Glutamatergic neuron (in vitro differentiated cells): ENCODE results near the gene CABLES2. TPM values are rescaled to one million over a fixed set of nuclear protein-coding genes. Genes with fewer than 3 reads are reported as not detected.
A peak's percentile ranks its signal among the peaks of the same experiment; 100 is the strongest.

Source experiments
- DNase-seq: peaks from one replicate; pipeline ENCODE4 v3.0.0; 2022
- H3K27ac Mint-ChIP-seq: one replicate; pipeline ENCODE4 v1.8.0; 2020; ENCODE audit warnings: mild to moderate bottlenecking, mixed read lengths, inconsistent platforms; ENCODE audit not compliant: unreplicated experiment
- H3K27me3 Mint-ChIP-seq: one replicate; pipeline ENCODE4 v1.8.0; 2020; ENCODE audit warnings: mild to moderate bottlenecking, moderate library complexity, mixed read lengths, inconsistent platforms; ENCODE audit not compliant: unreplicated experiment
- H3K36me3 Mint-ChIP-seq: one replicate; pipeline ENCODE4 v1.8.0; 2020; ENCODE audit warnings: mild to moderate bottlenecking, mixed read lengths, inconsistent platforms; ENCODE audit not compliant: unreplicated experiment
- H3K4me1 Mint-ChIP-seq: one replicate; pipeline ENCODE4 v1.8.0; 2020; ENCODE audit warnings: mild to moderate bottlenecking, low read depth, mixed read lengths, inconsistent platforms; ENCODE audit not compliant: unreplicated experiment
- H3K4me3 Mint-ChIP-seq: one replicate; pipeline ENCODE4 v1.8.0; 2020; ENCODE audit warnings: mild to moderate bottlenecking, mixed read lengths, inconsistent platforms; ENCODE audit not compliant: unreplicated experiment
- H3K9me3 Mint-ChIP-seq: one replicate; pipeline ENCODE4 v1.8.0; 2020; ENCODE audit warnings: mild to moderate bottlenecking, moderate library complexity, mixed read lengths, inconsistent platforms; ENCODE audit not compliant: unreplicated experiment
- total RNA-seq: library from RNA; stranded (reverse); fragmentation: NEBNext Ultra II Directional; extraction: Animal tissue kit (Norgen Biotek cat#: 25700); gene quantifications from one replicate; pipeline ENCODE4 v1.2.1, GENCODE V29; 2021; ENCODE audit not compliant: unreplicated experiment
- TF ChIP-seq, protein P1 (sequence below): fragments of 200-600 bp; sonication (generic); IDR thresholded peaks from one replicate; pipeline ENCODE4 v1.5.0; 2021; ENCODE audit not compliant: partially characterized antibody, unreplicated experiment

CABLES2 gene
- total RNA-seq, 1 donor from 2014 or later, result 25.3 TPM

DNA sequence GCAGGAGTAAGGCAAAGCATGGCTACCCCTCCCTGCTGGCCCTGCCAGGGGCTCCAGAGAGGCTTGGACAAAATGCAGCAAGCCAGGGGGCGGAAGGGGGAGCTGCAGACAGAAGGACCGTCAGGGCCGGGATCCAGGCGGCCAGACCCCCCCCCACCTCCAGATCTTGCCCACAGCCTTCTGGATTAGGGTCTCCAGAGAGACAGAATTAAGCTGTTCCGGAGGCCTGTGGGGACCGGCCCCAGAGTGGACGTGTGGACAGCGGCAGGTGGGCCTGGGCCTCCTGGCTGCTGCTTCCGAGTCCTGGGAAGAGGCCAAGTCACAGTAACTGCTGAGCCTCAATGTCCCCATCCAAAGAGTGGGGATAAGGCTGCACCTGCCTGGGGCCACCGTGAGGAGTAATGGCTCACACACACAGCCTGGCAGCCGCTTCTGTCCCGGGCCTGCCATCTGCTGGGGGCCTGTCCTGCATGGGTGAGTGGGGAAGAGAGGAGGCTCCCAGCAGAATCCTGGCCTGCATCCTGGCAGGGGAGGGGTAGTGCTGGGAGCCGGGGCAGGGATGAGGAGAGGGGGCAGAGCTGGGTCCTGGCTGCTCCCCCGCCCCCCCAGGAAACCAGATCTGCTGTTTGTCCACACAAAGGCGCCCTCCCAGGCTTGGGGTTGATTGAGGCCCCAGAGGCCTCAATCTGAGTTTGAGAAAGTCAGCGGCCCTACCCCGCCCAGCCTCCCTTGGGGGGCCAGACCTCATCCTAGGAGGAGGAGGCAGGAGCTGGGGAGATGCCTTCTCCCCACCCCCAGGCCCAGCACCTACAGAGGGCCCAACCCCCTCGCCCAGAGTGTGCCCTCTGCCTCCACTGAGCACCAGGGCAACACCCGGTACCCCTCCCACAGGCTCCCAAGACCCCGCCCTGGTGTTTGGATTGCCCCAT, 43.8 kb downstream of the CABLES2 start:
- DNase-seq, result peak; percentile 45
- TF ChIP-seq, protein P1, sequence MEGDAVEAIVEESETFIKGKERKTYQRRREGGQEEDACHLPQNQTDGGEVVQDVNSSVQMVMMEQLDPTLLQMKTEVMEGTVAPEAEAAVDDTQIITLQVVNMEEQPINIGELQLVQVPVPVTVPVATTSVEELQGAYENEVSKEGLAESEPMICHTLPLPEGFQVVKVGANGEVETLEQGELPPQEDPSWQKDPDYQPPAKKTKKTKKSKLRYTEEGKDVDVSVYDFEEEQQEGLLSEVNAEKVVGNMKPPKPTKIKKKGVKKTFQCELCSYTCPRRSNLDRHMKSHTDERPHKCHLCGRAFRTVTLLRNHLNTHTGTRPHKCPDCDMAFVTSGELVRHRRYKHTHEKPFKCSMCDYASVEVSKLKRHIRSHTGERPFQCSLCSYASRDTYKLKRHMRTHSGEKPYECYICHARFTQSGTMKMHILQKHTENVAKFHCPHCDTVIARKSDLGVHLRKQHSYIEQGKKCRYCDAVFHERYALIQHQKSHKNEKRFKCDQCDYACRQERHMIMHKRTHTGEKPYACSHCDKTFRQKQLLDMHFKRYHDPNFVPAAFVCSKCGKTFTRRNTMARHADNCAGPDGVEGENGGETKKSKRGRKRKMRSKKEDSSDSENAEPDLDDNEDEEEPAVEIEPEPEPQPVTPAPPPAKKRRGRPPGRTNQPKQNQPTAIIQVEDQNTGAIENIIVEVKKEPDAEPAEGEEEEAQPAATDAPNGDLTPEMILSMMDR, result no peak
- H3K36me3 Mint-ChIP-seq, result no peaks in the 10 kb centered on the region
- peaks cover 4% of the 10 kb centered on the region for H3K9me3 Mint-ChIP-seq
- peaks cover 4% of the 10 kb centered on the region for H3K27me3 Mint-ChIP-seq
- H3K4me1 Mint-ChIP-seq, result peaks cover 7% of the 10 kb centered on the region
- H3K4me3 Mint-ChIP-seq, result peak overlapping the region; percentile 75
- H3K27ac Mint-ChIP-seq, result peak overlapping the region; percentile 82

DNA sequence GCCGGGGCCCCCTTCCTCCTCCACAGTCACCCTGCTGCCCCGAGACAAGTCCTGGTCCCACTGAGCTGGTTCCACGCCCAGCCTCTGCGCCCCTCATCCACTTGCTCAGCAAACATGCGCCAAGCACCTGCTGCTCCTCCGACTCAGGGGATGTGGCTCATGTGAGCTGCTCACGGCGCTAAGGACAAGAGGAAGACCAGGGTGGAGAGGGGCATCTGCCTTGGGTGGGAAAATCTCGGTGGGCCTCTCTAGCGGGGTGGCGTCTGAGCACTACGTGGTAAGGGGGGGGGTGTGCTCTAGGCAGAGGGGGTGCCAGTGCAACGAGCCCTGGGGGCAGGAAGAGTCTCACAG, 44.5 kb downstream of the CABLES2 start:
- H3K4me1 Mint-ChIP-seq, result peaks cover 7% of the 10 kb centered on the region
- H3K4me3 Mint-ChIP-seq, result peak overlapping the region; percentile 75
- H3K27ac Mint-ChIP-seq, result peak overlapping the region; percentile 59
- H3K36me3 Mint-ChIP-seq, result no peaks in the 10 kb centered on the region
- H3K27me3 Mint-ChIP-seq, result peaks cover 3% of the 10 kb centered on the region
- TF ChIP-seq, protein P1, result no peak
- peaks cover 4% of the 10 kb centered on the region for H3K9me3 Mint-ChIP-seq
- DNase-seq, result peak; percentile 20

DNA sequence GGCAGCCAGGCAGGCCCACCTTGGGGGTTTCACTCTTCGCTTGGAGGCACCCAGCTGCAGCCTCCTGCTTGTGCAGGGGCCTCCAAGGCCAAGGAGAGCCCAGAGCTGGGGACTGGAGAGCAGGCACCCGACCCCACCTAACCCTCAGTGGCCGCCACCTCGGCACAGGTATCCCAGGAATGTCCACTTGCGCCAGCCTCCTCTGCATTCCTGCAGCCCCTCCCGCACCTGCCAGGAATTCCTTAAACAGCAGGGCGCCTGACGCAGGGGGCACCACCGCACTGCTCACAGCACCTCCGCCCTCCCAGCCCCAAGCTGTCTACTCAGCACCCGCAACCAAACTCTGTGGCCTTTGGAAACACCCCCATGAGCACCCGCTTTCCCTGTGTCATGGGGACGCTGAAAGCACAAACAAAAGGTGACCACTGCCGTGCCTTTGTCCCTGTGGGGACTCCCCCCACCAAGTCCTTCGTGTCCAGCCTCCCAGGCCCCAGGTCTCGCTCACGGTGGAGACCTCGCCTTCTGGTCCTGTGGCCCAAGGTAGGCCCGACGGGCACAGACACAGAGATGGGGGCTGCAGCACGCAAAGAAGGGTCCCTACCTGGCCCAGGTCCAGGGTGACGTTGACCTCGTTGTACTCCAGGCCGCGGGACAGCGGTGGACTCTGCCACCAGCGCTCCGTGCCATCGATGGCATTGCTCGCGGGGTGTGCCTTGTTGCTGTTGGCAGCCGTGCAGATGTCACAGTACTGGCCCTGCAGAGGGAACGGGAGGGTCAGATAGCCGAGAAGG, 45.1 kb downstream of the CABLES2 start:
- TF ChIP-seq, protein P1, result no peak
- Mint-ChIP-seq H3K27ac (peak overlapping the region; percentile 66), H3K36me3 (no peaks in the 10 kb centered on the region), H3K4me1 (peaks cover 7% of the 10 kb centered on the region), H3K27me3 (peaks cover 3% of the 10 kb centered on the region), H3K4me3 (peak overlapping the region; percentile 75), H3K9me3 (peaks cover 4% of the 10 kb centered on the region)
- no peak for DNase-seq

DNA sequence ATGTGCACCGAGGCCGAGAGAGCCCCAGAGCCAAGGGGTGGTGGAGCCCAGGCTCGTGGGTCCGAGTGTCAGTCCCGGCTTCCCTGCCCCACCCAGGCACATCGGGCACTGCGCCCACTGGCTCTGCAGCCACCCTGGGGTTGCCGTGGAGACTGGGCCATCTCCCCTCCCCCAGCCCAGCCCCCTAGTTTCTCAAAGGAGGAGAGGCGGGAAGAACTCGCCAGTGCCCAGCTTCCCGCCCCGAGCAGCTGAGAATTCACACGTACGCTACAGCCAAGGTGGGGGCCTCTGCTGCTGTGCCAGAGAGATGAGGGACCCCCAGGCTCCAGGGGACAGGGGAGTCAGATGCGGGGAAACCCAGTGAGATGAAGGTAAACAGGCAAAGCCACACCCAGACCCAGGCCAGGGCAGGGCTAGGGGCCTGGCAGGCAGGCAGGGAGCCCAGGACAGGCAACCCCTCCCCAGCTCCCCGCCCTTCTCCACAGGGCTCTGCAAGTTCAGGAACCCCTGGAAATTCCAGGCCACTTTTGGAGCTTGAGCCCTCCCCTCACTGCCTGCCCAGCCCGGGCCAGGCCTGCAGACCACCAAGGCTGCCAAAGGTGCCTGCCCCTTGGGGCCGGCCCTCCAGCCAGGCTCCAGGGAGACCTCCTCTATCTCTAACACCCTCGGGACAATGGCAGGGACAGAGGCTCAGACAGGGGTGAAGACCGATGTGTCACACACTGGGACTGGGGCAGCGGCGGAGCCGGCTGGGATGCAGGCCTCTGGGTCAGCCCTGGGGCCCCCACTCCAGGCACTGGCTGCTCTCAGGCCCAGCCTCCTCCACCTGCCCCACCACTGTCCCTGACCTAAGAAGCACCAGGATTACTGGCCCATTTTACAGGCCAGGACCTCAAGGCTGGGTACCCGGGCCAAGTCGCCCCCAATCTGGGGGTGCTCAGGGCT, 46.0 kb downstream of the CABLES2 start:
- Mint-ChIP-seq H3K4me1 (peaks cover 7% of the 10 kb centered on the region), H3K27ac (no peak overlapping the region), H3K4me3 (no peak overlapping the region), H3K36me3 (no peaks in the 10 kb centered on the region), H3K9me3 (peaks cover 7% of the 10 kb centered on the region), H3K27me3 (peaks cover 5% of the 10 kb centered on the region)
- peak; percentile 19 for DNase-seq
- TF ChIP-seq, protein P1, result no peak
